Parathyroid adenoma (tissue), 2 donors: ENCODE data around the gene METTL13.
A peak's percentile ranks its signal among the peaks of the same experiment; 100 is the strongest.

Experiments used
- H2AFZ ChIP-seq: fragments of 300-600 bp; sonication (generic); one replicate; pipeline ENCODE4 v1.7.0; 2017; ENCODE audit warnings: antibody characterized with exemption, mild to moderate bottlenecking
- H3K27ac ChIP-seq: fragments of 300-600 bp; sonication (generic); one replicate; pipeline ENCODE4 v1.7.0; 2017
- H3K27me3 ChIP-seq: fragments of 300-600 bp; sonication (generic); one replicate; pipeline ENCODE4 v1.7.0; 2017; ENCODE audit warnings: low read length; ENCODE audit not compliant: control insufficient read depth, insufficient read depth
- H3K36me3 ChIP-seq: fragments of 300-600 bp; sonication (generic); one replicate; pipeline ENCODE4 v1.7.0; 2017; ENCODE audit warnings: low read length; ENCODE audit not compliant: control insufficient read depth, insufficient read depth
- H3K4me1 ChIP-seq: fragments of 300-600 bp; sonication (generic); one replicate; pipeline ENCODE4 v1.7.0; 2017; ENCODE audit warnings: control low read depth
- H3K4me2 ChIP-seq: fragments of 300-600 bp; sonication (generic); one replicate; pipeline ENCODE4 v1.7.0; 2017; ENCODE audit warnings: low read length
- H3K4me3 ChIP-seq: fragments of 300-600 bp; sonication (generic); one replicate; pipeline ENCODE4 v1.7.0; 2017; ENCODE audit warnings: low read depth, low read length
- H3K79me2 ChIP-seq: fragments of 300-600 bp; sonication (generic); one replicate; pipeline ENCODE4 v1.7.0; 2017; ENCODE audit warnings: control low read depth
- H3K9ac ChIP-seq: fragments of 300-600 bp; sonication (generic); one replicate; pipeline ENCODE4 v1.7.0; 2017; ENCODE audit warnings: mild to moderate bottlenecking
- H3K9me3 ChIP-seq: fragments of 300-600 bp; sonication (generic); one replicate; pipeline ENCODE4 v1.7.0; 2017; ENCODE audit warnings: low read length; ENCODE audit not compliant: control insufficient read depth
- CTCF ChIP-seq: fragments of 300-600 bp; sonication (generic); IDR thresholded peaks from one replicate; pipeline ENCODE4 v1.7.0; 2017; ENCODE audit warnings: antibody characterized with exemption, mild to moderate bottlenecking
- donor health status: primary hyperparathyroidism.

Gene METTL13

GRCh38 chr1:171802207-171802606 lies 20.7 kb downstream of the METTL13 start:
- Histone ChIP-seq H3K27me3 (no peaks in the 10 kb centered on the region), H3K4me3 (no peak overlapping the region), H3K9me3 (no peaks in the 10 kb centered on the region), H3K27ac (no peak overlapping the region), H3K36me3 (no peaks in the 10 kb centered on the region), H3K79me2 (no peaks in the 10 kb centered on the region), H3K4me1 (peaks cover 6% of the 10 kb centered on the region), H2AFZ (no peak overlapping the region), H3K9ac (no peak overlapping the region), H3K4me2 (no peak overlapping the region)
- TF ChIP-seq CTCF: no peak

GRCh38 chr1:171803045-171803444 lies 21.6 kb downstream of the METTL13 start:
- Histone ChIP-seq H3K79me2 (no peaks in the 10 kb centered on the region), H3K27ac (no peak overlapping the region), H3K27me3 (no peaks in the 10 kb centered on the region)

GRCh38 chr1:171803461-171804022 lies 22.1 kb downstream of the METTL13 start:
- no peak overlapping the region for H3K4me2 ChIP-seq
- no peak overlapping the region for H3K9ac ChIP-seq
- TF ChIP-seq CTCF: no peak
- no peaks in the 10 kb centered on the region for H3K36me3 ChIP-seq
- no peaks in the 10 kb centered on the region for H3K79me2 ChIP-seq
- no peaks in the 10 kb centered on the region for H3K9me3 ChIP-seq
- no peak overlapping the region for H2AFZ ChIP-seq
- H3K27ac ChIP-seq: no peak overlapping the region
- H3K27me3 ChIP-seq: no peaks in the 10 kb centered on the region
- H3K4me1 ChIP-seq: peaks cover 6% of the 10 kb centered on the region
- no peak overlapping the region for H3K4me3 ChIP-seq

More at GRCh38 chr1:171803045-171803444, 21.6 kb downstream of the METTL13 start:
- Histone ChIP-seq H3K4me2 (no peak overlapping the region), H3K9me3 (no peaks in the 10 kb centered on the region), H3K4me3 (no peak overlapping the region), H3K9ac (no peak overlapping the region), H2AFZ (no peak overlapping the region), H3K4me1 (peaks cover 6% of the 10 kb centered on the region), H3K36me3 (no peaks in the 10 kb centered on the region)
- no peak for TF ChIP-seq CTCF

GRCh38 chr1:171805395-171806115 lies 24.1 kb downstream of the METTL13 start:
- H3K4me3 ChIP-seq: no peak overlapping the region
- H3K4me1 ChIP-seq: peaks cover 6% of the 10 kb centered on the region
- H3K36me3 ChIP-seq: no peaks in the 10 kb centered on the region
- H3K27me3 ChIP-seq: no peaks in the 10 kb centered on the region
- no peak overlapping the region for H3K4me2 ChIP-seq
- H2AFZ ChIP-seq: peak overlapping the region; percentile 64
- no peaks in the 10 kb centered on the region for H3K79me2 ChIP-seq
- TF ChIP-seq CTCF: no peak
- no peak overlapping the region for H3K27ac ChIP-seq
- H3K9ac ChIP-seq: no peak overlapping the region
- no peaks in the 10 kb centered on the region for H3K9me3 ChIP-seq

- H3K27ac ChIP-seq: no peak overlapping the region
- TF ChIP-seq CTCF: no peak
- H3K36me3 ChIP-seq: no peaks in the 10 kb centered on the region
- no peak overlapping the region for H3K4me2 ChIP-seq
- no peaks in the 10 kb centered on the region for H3K79me2 ChIP-seq
- H2AFZ ChIP-seq: no peak overlapping the region
- H3K9me3 ChIP-seq: no peaks in the 10 kb centered on the region
- no peaks in the 10 kb centered on the region for H3K27me3 ChIP-seq
- H3K9ac ChIP-seq: no peak overlapping the region
- H3K4me3 ChIP-seq: no peak overlapping the region
- H3K4me1 ChIP-seq: peaks cover 6% of the 10 kb centered on the region
These were observed 26.1 kb downstream of the METTL13 start for GRCh38 chr1:171807556-171807955.
